ENCODE data around the gene MRPL16.
A peak's percentile ranks its signal among the peaks of the same experiment; 100 is the strongest.
"Not testable (repeated sequence)": the region's sequence is repeated elsewhere in the genome, so short reads cannot be mapped to it uniquely, and the experiment has no call there.

The MRPL16 gene

DNA sequence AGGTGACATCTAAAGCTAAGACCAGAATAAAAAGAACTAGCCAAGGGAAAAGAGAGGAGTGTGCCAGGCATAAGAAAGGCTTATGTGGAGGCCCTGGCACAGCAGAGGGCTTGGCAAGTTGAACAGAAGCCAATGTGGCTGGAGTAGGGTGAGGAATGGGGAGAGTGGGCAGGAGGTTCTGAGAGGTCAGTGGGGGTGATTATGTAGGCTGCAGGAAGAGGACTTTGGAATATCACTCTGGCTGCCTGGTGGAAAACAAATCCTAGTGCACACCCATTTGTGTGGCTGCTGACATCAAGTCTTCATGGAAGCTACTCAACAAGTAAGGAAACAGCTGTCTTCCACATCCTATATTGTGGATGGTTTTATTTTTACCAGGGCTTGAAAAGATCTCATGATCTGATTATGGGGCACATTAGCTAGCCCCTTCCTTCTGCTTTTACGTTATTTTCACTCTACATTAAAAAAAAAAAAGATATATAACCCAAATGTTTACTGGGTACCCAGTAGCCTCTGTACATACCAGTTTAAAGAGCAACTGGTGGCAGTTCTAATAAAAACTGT lies 3.4 kb downstream of the MRPL16 start:
- DNase-seq = no peak

DNA sequence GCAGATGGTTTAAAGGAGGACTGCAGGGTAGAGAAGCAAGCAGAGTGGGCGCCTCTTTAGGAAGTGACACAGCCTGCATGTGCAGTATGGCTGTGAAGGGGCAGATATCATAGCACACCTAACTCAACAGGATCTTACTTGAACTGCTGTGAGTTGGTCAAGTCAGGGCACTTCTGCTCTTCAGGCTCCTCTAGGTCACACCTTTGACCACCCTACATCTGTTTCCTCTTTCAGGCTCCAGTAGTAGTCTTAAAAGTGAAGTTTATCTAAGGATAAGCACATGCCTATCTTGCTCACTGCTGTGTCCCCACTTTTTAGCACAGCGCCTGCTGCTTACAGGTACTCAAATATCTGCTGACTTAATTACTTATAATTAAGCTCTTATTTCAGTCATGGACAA lies 6.5 kb downstream of the MRPL16 start:
- DNase-seq = no peak

DNA sequence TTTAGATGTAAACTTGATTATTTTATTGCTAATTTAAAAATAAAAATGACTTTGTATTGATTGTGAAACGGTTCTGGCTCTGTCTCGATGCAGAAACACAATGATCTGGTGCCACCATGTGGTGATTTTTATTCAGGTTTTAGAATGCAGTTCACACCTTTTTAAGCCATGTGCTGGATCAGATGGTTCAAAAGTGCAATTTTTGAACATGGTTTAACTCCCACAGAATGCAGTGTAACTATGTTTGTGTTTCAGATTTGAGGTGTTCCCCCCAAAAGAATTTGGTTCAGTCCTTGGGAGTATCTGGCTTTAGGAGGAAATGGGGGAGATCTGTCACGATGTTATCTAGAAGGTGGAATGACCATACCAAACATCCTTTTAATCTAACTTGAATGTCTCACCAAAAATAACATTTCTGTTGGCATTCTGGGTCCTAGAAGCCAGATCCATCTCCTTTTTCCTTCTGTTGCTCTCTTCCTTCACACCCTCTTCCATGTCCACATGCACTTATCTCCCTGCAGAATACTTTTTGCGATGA lies 7.9 kb downstream of the MRPL16 start:
- DNase-seq = peak; percentile 53

DNA sequence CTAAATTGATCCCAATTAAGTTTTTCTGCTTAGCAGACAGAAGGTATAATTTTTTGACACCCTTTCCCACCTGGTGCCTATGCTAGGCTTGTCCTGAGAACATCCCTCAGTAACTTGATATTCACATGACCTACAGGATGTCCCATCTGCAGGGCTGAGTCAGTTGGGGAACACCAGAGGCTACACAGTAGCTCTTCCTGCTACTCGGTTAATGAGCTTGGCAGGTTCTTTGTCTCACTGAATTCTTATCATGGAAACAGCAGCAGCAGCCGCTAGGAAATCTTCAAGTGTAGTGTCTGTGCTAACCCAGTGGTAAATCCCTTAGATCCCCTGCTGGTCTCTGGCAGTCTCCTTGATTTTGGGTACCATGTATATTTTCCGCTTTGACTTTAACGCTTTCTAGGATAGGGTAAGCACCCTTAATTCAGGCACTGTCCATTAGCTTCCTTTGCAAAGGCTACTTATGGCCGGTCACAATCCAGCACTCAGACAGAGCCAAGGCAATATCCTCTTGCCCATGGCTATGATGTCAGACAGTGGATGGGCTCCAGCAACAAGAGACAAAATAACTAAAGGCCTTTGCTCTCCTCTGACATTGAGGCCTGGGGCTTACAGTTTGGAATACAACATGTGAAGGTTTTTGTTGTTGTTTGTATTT lies 8.5 kb downstream of the MRPL16 start:
- DNase-seq = no peak

DNA sequence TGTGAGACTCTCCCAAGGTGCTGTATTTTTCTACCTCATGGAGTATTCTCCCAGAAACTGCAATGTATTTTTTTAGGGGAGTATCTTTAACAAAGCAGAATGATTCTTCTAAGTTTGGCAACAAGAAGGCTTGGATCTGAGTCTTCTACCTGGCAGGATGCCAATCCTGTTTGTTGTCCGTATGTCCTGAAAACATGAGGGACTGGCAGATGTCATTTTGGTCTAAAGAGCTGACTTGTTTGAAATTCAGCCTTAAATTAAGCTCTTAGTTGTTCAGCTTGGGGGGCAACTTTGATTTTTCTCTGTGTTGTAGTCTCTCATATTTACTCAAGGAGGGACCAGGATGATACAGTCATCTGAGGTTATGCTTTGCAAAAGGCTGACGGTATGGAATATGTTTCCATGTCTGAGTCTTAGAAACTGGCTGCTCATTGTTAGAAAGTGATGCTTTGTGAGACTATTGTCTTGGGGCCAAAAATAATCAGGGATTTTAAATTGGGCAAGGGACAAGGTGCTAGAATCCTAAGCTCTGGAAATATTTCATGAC lies 9.3 kb downstream of the MRPL16 start:
- no peak for DNase-seq

DNA sequence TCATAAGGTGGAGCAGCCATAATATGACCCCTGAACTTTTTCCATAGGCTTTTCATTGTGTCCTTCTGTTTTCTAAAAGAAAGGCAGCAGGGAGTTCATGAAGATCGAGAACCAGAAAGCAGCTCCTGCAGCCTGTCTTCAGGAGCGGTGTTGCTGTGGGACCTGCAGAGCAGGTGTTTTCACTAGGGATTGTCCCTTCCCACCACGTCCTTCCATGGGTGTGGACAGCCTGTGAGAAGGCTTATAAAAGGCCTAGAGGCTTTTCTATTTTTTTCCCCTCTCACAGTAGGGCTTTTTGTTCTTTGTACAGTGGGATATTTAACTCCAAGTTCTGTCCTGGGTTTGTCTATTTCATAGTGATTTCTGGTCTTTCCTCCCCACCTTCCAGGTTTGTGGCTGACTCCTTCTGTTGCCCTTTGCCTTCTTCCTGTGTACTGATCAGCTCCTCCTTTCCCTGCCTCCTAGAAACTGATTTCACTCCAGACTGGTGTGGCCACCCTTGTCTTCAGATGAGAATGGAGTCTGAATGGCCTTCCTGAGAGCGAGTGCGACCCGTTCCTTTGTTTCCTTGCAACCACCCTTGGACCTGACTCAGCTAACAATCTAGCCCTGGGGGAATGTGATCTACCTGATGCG lies 10.1 kb downstream of the MRPL16 start:
- no peak for DNase-seq

DNA sequence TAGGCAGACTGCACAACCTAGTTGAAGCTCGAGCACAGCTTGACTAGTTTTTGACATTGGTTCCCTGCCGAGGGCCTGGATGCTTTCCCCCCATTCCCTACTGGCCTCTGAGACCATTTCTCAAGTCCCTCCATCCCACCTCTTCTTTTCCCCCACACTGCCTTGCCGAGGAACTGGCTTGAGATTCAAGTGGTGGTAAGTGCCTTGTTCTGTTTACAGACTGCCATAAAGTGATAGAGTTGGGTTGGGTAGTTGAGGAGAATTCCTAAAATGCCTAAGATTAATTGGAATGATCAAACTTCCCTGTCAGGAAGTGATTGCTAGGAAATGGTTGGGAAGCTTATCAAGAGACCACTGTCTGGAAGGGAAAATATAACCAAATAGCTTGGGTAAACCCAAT lies 16.2 kb downstream of the MRPL16 start:
- DNase-seq = no peak

DNA sequence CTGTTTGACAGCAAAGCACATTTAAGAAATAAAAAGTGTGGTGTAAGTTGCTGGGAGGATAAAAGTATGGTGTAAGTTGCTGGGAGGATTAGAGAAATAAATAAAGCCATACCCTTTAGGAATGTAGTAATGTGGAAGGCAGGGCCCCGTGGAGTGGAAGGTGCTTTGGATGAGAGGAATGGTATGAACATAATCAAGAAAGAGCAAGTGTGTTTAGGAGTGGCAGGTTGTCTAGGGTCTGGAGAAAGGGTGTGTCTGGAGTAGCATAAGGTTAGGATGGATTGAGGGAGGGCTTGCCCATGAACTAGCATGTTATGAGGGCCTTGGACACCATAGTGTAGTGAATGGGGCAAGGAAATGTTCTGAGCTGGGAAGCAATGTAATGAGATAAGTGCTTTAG lies 18.1 kb downstream of the MRPL16 start:
- no peak for DNase-seq

DNA sequence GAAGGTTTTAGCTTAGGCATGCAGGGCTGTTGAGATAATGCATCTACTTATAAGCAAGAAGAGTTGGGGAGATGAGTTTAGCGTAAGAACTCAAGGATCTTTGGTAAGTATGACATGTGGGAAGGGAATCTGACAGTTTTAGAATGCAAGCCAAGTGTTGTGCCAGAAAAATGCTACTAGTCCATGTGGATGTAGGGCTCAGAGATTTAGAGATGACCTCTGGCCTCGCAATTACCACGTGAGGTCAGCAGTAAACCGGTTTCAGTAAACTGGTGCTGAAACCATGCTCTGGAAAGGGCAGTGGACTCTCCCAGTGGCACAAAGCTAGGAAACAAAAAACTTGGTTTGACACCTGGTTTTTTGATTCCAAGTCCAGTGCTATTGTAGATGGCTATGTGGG lies 18.9 kb downstream of the MRPL16 start:
- no peak for DNase-seq

DNA sequence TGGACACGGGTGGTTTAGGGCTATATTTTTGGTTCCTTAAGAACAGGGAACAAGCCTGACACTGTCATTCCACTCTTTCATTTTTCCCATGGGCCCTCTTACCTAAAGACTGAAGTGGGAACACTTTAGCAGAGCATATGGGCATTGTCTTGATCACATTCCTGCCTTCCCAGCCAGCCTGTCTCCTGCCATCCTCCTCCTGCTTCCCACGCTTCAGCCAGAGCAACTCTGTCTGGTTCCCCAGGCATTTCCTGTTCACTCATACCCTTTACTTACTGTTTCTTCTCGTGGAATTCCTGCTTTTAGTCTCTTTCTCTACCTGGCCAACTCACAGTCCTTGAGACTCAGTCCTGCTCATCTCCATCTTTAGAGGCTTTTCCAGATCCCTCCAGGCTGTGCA lies 22.8 kb downstream of the MRPL16 start:
- no peak for DNase-seq

DNA sequence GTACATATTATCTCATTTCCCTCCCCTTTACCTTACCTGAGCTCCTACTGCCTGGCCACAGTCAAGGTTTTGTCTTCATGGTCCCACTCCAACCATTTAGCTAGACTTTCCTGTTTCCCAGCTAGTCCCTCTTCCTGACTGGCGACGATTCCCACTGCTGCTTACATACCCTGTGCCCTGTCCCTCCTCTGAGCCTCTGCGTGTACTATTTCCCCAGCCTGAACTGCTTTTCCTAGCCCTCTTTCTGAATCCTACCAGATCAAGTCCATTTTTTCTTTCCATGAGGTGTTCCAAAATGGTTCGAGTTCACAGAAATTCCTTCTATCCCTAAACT lies 23.4 kb downstream of the MRPL16 start:
- DNase-seq = no peak

DNA sequence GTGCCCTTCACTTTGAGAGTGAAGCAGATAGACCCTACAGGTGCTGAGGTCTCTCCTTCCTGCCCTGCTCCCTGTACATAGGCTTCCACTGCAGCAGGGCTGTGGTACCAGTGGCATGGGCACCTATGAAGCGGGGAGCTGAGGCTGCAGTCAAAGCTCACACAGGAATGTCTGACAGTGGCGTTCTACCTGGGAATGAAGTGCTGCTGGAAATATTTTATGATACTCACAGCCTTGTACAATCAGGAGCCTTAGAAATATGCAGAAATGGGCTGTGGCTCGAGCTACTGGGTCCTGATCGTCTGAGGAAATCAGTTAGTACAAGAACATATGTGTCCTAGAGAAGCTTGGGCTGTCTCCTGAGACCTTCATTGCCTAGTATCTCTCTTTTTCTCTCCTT lies 24.8 kb downstream of the MRPL16 start:
- DNase-seq = no peak

DNA sequence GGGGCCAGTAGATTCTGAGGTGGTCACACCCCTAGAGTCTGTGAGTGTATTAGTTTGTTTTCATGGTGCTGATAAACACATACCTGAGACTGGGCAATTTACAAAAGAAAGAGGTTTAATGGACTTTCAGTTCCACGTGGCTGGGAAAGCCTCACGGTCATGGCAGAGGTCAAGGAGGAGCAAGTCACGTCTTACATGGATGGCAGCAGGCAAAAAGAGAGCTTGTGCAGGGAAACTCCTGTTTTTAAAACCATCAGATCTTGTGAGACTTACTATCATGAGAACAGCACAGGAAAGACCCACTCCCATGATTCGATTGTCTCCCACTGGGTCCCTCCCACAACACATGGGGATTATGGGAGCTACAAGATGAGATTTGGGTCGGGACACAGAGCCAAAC lies 26.1 kb downstream of the MRPL16 start:
- not testable (repeated sequence) for DNase-seq

DNA sequence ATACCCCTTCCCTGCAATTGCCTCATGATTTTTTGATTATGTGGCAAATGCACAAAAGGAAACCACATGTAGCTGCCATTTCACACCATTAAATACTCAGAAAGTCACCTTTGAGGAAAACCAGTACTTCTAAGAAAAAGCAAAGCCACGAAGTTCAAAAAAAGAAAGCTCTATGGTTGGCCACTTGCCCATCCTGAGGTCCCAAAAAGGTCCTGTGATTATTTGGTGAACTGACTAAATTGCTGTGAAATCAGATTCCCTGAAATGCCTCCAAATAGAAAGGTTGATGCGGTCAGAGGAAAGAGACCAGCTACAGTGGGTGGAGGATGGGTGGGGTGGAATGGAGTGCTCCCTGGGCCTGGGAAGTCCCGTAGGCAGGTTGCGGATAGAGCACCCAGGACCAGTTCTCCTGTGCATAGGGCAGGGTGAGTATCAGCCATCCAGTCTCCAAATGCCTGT lies 26.9 kb downstream of the MRPL16 start:
- no peak for DNase-seq

DNA sequence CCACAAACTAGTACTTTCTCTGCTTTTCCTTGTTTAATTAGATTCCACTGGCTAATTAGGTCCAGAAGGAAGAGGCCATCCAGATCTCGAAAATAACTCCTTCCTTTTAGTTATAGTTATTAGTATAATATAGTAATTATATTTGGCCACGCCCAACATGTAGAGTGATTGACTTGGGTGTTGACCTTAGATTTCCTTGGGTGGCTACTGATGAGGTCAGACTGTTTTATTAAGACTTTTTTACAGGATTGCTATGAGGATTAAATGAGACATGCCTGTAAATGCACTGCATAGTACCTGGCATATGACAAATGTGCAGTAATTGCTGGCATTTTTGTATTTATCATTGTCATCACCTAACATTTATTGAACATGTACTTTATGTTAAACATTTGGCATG lies 28.5 kb downstream of the MRPL16 start:
- DNase-seq = no peak

DNA sequence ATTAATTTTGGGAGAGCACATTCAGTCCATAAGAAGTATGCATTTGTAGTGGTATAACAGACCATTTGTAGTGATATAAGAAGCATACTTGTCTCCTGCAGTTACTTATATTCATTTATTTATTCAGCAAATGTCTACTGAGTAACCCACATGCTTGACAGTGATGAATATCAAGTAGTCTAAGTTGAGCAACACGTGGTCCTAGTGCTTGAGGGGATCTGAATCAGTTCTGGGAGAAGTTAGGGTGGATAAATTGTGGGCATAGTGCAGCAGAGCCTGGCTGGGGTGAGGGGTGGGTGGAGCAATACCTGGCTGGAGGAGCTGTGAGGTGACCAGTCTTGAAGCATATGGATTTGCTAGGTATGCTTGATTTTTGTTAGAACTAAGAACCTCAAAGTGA lies 31.1 kb downstream of the MRPL16 start:
- no peak for DNase-seq

DNA sequence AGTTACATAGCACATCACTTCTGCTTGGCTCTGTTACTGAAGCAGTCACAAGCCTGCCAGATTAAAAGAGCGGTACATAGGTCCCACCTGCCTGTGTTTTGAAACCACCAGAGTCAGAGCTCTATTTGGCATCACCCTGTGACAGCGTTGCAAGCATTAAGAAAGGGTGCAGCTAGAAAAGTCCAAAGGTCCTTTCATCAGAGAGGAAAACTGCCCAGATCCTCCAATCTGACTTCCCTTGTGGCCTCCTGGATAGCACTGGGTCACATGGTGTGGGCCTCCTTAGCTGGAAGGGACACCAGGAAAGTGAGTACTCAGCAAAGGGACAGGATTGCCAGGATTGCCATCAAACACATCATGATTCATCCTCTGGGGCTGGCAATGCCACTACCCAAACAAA lies 32.5 kb downstream of the MRPL16 start:
- no peak for DNase-seq

DNA sequence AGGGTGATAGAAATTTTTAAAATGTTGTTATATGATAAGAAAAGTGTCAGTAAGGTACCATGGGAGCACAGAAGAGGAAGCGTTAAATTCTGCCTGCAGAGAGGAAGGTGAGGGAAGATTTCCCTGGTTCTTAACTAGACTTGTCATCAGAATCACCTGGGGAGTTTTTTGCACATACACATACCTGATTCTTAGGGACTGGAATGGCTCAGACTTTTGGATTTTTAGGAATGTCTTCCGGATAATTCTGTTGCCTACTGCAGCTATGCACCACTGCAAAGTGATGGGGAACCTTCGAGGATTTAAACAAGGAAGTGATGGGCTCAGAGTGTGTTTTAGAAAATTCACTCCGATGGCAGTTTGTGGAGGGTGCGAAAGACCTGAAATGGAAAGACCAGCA lies 33.5 kb downstream of the MRPL16 start:
- DNase-seq = no peak

DNA sequence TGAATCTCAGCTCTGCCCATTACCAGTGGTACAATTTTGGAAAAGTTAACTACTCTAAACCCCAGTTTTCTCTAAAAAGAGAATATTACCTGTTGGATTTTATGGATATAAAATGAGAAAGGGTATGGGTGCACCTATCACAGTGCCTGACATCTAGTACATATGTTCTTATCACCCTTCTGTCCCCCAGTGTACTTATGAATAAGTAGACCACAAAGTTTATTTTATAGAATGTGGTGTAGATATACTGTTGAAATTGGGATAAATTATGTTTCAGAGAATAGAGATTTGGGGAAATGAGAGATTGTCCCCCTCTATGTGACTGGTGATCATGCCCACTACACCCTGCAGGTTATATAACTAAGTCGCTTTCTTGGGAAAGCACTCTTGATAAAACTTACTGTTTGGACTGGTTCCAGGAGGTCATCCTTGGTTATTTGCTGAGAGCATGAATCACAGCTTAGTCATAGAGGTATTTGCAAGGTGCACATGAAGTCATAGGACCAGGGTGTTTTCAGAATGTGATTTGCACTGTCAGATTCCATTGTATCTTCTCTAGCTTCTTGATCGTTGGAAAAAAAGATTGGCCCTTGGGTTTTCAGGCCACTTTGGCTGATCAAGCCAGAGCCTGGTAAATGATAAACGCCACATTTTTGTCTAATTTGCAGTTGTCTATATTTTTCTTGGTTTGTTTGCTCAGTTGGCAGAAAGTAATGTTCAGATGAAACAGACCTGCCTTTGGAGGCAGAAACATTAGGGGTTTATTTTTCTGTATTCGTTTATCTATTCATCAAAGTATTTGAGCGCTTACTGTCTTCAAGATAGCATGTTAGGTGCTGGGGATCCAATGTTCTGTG lies 34.1 kb downstream of the MRPL16 start:
- no peak for DNase-seq

DNA sequence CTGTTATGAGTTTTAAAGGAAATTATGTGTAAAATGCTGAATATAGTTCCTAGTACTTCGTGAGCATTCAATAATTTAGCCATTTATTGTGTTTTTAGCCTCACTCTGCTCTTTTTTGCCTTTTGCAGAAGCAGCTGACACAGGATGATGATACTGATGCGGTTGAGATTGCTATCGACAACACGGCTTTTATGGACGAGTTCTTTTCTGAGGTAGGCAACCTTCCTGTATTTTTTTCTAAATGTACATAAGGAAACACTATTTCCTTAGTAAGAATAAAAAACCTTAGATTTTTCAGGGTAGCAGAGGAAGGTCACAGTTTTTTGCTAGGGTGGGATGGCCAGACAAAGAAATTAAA lies 37.5 kb downstream of the MRPL16 start:
- no peak for DNase-seq

DNA sequence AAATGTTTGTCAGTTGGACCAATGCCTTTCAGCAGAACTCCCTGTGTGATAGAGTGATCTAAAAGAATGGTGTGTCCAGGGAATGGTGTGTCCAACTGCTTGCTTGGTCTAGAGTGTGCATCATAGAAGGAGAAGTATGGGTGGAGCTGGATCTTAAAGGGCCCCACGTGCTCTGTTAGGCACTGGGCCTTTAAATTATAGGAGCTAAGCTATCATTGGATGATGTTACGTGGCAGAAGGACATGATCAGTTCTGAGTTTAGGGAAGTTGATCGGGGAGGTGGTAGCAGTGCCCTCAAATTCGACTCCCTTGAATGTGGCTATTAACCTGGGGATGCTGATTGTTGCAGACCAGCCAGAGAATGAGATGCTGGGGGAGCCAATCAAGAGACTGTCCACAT lies 39.0 kb downstream of the MRPL16 start:
- DNase-seq = no peak

DNA sequence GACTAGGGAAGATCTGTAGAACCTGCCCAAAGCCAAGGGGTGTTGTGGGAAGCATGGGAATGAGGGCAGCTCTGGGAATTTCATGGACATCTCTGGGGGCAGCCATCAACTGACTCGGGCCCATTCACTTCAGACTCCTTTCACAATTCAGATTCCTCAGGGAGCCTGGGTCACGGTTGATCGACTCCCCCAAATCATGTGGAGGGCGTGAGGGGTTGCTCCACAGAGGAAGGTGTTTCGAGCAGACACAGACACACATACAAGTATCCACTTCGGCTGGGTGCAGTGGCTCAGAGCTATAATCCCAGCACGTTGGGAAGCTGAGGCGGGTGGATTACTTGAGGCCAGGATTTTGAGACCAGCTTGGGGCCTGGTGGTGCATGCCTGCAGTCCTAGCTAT lies 39.7 kb downstream of the MRPL16 start:
- no peak for DNase-seq

DNA sequence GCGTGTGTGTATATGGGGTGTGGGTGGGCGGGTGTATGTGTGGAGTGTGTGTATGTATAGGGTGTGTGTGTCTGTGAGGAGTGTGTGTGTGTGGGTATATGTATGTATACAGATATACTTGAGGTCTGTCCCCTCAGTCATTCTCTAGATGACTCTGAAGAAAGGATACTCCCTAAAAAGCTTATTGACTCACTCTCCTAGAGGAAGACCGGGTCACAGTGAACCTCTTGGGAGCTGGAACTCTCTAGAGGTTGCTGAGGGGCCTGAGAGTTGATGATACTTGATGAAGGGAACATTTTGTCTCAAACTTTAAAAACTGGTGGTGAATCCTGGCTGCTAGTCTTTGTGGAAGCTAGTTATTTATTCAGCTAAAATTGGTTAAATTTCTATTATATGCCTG lies 40.3 kb downstream of the MRPL16 start:
- no peak for DNase-seq

Measured in NCI-H1092 treated with DMSO at 0.1 percent for 48 hours (cell line).